NCI-H526 (cell line): ENCODE results near the gene SLITRK5.

ENCODE experiments used
- DNase-seq, 2 experiments: peaks; one replicate each; lab custom pipeline; 2025; lab: John Stamatoyannopoulos, UW

The SLITRK5 gene

DNA sequence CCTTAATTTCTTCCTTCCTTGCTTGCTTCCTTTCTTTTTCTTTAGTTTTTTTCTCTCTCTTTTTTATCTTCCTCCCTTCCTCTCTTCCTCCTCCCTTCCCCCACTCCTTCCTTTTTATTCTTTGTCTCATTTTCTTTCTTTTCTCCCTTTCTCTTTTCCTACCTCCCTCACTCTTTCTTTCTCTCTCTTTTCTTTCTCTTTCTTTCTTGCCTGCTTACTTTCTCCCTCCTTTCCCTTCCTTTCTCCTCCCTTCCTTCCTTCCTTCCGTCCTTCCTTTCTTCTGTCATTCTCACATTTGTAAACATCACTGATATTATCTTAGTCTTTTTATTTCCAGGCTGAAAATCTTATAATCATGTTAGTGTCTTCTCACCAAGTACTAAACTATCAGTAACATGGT is 38.8 kb downstream of the SLITRK5 start:
- no peak for DNase-seq

DNA sequence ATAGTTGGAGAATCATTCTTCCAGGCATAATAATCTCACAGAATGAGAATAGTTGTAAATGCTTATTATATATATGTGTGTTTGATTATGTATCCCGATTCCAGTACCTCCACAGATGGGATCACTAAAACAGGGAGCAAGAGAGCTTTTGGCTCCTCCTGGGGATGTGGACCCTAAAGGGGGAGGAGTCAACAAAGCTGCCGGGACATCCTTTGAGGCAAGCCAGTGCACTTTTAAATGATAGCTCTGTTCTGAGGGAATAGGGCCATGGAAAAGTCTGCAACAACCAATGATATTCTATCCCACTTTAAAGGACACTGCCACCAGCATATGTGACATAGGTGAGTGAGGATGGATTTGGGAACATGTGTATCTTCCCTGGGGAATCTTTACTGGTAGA is 40.8 kb downstream of the SLITRK5 start:
- no peak for DNase-seq
